ENCODE measurements around the gene TLE1.

The TLE1 gene

DNA sequence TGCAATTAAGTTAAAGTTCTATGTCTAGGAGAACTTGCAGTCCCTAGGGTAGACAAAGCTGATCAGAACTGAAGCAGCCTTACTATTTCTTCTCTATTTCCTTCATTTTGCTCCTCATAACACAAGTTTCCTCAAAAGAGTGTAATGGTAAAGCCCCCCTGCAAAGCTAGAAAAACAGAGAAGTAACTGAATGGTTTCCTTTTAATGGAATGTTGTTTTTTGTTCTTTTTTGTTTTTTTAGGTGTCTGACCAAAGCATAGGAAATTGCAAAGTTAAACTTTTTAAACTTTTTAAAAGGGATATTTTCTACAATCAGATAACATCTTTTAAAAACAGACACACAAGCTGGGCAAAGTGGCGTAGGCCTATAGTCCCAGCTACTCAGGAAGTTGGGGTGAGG, 145.7 kb downstream of the TLE1 start:
- H3K4me3 ChIP-seq = no peak overlapping the region
- no peaks in the 10 kb centered on the region for H3K36me3 ChIP-seq (ENCODE audit: insufficient read depth, low read length)
- DNase-seq (ENCODE audit: low read depth, low spot score) = no peak
- no peaks in the 10 kb centered on the region for H3K9me3 ChIP-seq (ENCODE audit: low read depth, low read length)
- TF ChIP-seq FOXP2 (optimal IDR thresholded peaks at IDR 0.05; ENCODE audit: control extremely low read depth, extremely low read length, insufficient read depth) (no peak), EZH2 (IDR thresholded peaks at IDR 0.05) (no peak), POLR2AphosphoS5 (IDR thresholded peaks at IDR 0.05; ENCODE audit: borderline replicate concordance, low read depth, low read length) (no peak)
- no peak overlapping the region for H3K9ac ChIP-seq (ENCODE audit: insufficient read length)
- H3K27ac ChIP-seq = no peak overlapping the region

DNA sequence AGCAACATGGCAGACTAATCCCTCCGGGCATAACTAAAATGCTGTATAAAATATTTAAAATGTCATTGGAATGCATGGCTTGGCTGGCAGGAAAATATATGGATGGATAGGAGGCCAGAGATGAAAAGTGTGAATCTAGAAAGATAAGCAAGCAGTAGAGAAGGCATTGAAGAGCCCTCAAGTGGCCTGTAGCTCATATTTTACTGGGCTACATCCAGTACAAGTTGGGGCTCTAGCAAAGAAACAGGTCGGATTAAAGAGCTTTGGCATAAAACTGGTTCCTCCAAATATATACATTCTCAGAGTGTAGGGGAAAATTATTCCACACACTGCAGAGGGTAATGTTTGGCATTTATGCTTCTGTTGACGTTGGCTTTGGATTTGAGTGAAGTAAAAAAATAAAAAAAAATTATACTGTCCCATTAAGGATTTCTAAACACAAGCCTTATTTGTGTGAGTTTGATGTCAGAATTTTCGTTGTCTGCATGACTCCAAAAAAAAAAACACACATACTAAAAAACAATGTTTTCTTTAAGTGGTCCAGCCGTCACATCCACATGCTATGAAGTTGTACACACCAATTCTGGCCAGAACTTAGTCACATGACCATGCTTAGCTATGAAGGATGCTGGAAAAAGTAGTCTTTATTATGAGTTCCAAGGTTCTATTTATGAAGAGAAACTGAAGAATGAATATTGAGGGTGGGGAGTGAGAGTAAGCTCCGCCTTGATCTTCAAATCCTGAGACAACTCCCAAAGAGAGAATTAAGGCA, 147.0 kb downstream of the TLE1 start:
- Histone ChIP-seq H3K9me3 (ENCODE audit: low read depth, low read length) (no peaks in the 10 kb centered on the region), H3K27ac (no peak overlapping the region), H3K4me3 (no peak overlapping the region), H3K36me3 (ENCODE audit: insufficient read depth, low read length) (no peaks in the 10 kb centered on the region), H3K9ac (ENCODE audit: insufficient read length) (no peak overlapping the region)
- DNase-seq (ENCODE audit: low read depth, low spot score) = no peak
- TF ChIP-seq POLR2AphosphoS5 (IDR thresholded peaks at IDR 0.05; ENCODE audit: borderline replicate concordance, low read depth, low read length) (no peak), FOXP2 (optimal IDR thresholded peaks at IDR 0.05; ENCODE audit: control extremely low read depth, extremely low read length, insufficient read depth) (no peak), EZH2 (IDR thresholded peaks at IDR 0.05) (no peak)

DNA sequence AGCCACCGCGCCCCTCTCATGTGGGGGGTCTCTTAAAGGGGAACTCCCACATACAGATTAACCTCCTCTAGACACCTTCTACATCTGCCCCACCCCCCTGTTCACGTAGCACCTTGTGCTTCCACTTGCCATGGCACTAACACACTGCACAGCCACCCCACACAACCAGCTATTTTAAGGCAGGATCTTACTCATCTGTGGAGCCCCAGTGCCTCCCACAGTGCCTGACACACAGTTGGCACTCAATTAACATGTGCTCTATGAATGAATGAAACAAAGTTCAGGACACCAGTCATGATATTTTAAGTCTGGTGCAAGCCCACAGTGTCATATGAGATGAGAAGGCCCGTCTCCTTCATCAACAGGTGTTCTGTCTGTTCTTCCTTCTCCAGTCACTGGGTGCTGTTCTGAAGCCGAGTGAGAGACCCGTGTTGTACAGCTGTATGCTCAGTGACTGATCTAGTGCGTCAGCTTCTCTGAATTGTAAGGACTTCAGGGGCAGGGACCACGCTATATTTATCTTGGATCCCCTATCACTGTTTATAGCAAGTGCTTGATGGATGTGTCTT, 149.1 kb downstream of the TLE1 start:
- H3K27ac ChIP-seq = no peak overlapping the region
- no peaks in the 10 kb centered on the region for H3K36me3 ChIP-seq (ENCODE audit: insufficient read depth, low read length)
- no peak overlapping the region for H3K9ac ChIP-seq (ENCODE audit: insufficient read length)
- no peaks in the 10 kb centered on the region for H3K9me3 ChIP-seq (ENCODE audit: low read depth, low read length)
- DNase-seq (ENCODE audit: low read depth, low spot score) = no peak
- H3K4me3 ChIP-seq = no peak overlapping the region
- TF ChIP-seq FOXP2 (optimal IDR thresholded peaks at IDR 0.05; ENCODE audit: control extremely low read depth, extremely low read length, insufficient read depth) (no peak), POLR2AphosphoS5 (IDR thresholded peaks at IDR 0.05; ENCODE audit: borderline replicate concordance, low read depth, low read length) (no peak), EZH2 (IDR thresholded peaks at IDR 0.05) (no peak)

DNA sequence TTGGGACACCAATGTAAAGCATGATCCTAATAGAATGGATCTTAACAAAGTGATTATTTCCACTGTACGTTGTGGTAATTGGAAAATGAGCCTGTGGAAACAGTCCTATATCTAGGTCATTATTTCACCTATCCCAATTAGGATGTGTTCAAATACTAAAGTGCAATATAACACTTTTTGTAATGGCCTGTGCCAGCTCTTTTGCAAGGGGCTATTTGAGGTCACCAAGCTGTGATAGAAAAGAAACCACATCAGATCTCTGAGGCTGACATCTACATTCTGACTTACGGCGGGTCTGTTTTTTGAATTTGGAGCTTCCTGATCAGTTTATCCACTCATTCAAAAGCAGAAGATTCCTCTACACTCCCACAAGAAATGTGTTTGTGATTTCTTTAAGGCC, 150.0 kb downstream of the TLE1 start:
- no peaks in the 10 kb centered on the region for H3K36me3 ChIP-seq (ENCODE audit: insufficient read depth, low read length)
- no peak overlapping the region for H3K27ac ChIP-seq
- H3K9ac ChIP-seq (ENCODE audit: insufficient read length) = no peak overlapping the region
- no peak overlapping the region for H3K4me3 ChIP-seq
- DNase-seq (ENCODE audit: low read depth, low spot score) = no peak
- TF ChIP-seq EZH2 (IDR thresholded peaks at IDR 0.05) (no peak), FOXP2 (optimal IDR thresholded peaks at IDR 0.05; ENCODE audit: control extremely low read depth, extremely low read length, insufficient read depth) (no peak), POLR2AphosphoS5 (IDR thresholded peaks at IDR 0.05; ENCODE audit: borderline replicate concordance, low read depth, low read length) (no peak)
- H3K9me3 ChIP-seq (ENCODE audit: low read depth, low read length) = no peaks in the 10 kb centered on the region

DNA sequence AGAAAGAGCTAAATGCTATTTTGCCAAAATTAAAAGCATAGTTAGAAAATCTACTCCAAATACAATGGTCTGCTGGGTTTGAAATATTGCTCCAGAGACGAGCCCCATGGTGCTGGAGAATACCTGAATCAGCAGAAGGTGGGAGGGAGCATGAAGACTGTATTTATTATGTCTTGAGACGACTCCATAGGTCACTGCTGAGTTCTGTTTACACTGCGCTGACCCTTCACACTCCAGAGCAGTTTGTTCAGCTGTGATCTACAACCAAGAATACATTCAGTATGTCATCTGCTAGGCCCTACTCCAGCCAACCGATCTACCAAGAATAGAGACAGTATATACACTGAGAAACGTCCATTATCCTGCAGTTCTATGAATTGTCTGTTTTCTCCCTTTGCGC, 150.5 kb downstream of the TLE1 start:
- Histone ChIP-seq H3K27ac (no peak overlapping the region), H3K9me3 (ENCODE audit: low read depth, low read length) (no peaks in the 10 kb centered on the region), H3K9ac (ENCODE audit: insufficient read length) (no peak overlapping the region), H3K36me3 (ENCODE audit: insufficient read depth, low read length) (no peaks in the 10 kb centered on the region), H3K4me3 (no peak overlapping the region)
- no peak for DNase-seq (ENCODE audit: low read depth, low spot score)
- TF ChIP-seq FOXP2 (optimal IDR thresholded peaks at IDR 0.05; ENCODE audit: control extremely low read depth, extremely low read length, insufficient read depth) (no peak), EZH2 (IDR thresholded peaks at IDR 0.05) (no peak), POLR2AphosphoS5 (IDR thresholded peaks at IDR 0.05; ENCODE audit: borderline replicate concordance, low read depth, low read length) (no peak)

DNA sequence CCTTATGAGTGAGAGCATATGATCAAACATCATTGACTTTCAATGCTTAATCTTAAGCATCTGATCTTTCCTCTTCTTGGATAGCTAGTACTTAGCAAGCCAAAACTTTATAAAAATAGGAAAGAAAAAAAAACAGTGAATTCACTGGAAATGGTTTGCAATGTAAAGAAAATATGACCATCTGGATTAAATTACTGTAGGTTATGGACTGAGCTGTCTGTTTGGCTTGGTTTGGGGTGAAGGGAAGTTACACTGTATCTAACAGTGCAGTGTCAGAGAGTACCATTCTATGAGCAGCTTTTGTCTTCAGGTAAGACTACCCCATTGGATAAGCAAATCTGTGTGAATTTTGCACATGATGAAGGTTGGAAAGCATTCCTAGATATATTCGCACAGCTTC, 151.4 kb downstream of the TLE1 start:
- H3K36me3 ChIP-seq (ENCODE audit: insufficient read depth, low read length) = no peaks in the 10 kb centered on the region
- TF ChIP-seq EZH2 (IDR thresholded peaks at IDR 0.05) = no peak
- no peak for TF ChIP-seq FOXP2 (optimal IDR thresholded peaks at IDR 0.05; ENCODE audit: control extremely low read depth, extremely low read length, insufficient read depth)
- TF ChIP-seq POLR2AphosphoS5 (IDR thresholded peaks at IDR 0.05; ENCODE audit: borderline replicate concordance, low read depth, low read length) = no peak
- no peaks in the 10 kb centered on the region for H3K9me3 ChIP-seq (ENCODE audit: low read depth, low read length)
- no peak overlapping the region for H3K27ac ChIP-seq
- no peak overlapping the region for H3K9ac ChIP-seq (ENCODE audit: insufficient read length)
- H3K4me3 ChIP-seq = no peak overlapping the region
- no peak for DNase-seq (ENCODE audit: low read depth, low spot score)

DNA sequence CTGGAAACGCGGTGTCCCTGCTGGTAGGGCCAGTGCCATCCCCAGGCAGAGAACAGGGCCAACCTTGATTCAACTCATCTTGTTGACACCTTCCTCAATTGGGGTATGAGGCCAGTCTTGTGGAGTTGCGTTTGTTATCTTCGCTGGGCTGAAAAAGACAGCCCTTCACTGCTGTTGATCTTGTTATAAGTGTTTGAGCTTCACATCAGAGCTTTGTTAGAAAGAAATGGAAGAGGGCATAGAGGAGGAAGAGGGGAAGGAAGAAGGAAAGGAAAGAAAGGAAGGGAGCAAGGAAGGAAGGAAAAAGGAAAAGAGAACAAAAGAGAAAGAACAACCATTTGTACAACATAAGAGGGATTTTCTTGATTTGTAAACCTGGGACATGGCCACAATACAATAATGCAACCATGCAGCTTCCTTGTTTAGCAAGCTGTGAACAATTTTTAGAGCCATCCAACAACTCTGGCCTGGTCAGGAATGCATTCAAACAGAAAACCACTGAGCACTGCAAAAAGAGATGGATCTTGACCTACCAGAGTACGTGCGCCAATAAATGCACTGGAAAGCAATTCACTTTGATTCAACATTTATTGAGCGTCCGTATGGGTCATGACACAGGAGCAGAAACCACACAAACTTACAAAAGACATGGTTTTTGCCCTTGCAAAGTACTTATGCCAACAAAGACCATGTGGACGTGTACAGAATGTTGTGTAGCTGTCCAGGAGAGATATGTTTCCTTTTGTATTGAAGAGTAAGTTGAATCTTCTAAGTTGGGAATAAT, 152.9 kb downstream of the TLE1 start:
- Histone ChIP-seq H3K9me3 (ENCODE audit: low read depth, low read length) (no peaks in the 10 kb centered on the region), H3K36me3 (ENCODE audit: insufficient read depth, low read length) (no peaks in the 10 kb centered on the region), H3K27ac (no peak overlapping the region), H3K4me3 (no peak overlapping the region), H3K9ac (ENCODE audit: insufficient read length) (no peak overlapping the region)
- TF ChIP-seq POLR2AphosphoS5 (IDR thresholded peaks at IDR 0.05; ENCODE audit: borderline replicate concordance, low read depth, low read length) (no peak), EZH2 (IDR thresholded peaks at IDR 0.05) (no peak), FOXP2 (optimal IDR thresholded peaks at IDR 0.05; ENCODE audit: control extremely low read depth, extremely low read length, insufficient read depth) (no peak)
- no peak for DNase-seq (ENCODE audit: low read depth, low spot score)

DNA sequence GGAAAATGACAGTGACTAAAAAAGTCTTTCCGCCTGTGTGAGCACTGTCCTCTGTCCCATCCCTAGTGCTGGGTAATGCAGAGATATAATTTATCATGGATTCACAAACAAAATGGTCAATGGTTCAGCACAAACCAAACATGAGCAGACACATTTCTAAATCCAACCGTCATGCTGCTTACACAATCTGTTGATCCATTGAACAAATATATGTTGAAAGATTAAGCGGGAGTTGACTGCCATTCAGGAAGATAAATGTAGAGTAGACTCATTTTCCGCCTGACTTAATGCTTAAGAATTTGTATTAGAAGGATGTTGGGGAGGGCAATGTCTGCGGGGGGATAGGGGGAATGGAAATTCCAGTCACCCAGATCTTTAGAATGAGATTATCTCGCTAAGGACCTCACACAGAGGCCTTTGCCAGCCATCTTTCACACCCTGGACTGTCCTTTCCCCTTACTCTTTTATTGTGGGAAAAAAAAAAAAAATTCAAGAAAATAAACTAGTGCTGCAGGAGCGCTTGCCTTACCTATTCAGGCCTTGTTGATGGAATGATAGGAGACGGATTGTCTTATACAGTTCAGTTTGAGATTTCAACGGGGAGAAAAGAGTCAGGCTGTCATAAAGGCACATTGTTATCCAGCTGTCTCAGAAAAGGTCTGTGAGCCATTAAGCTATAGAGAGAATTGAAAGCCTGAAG, 153.7 kb downstream of the TLE1 start:
- H3K9me3 ChIP-seq (ENCODE audit: low read depth, low read length) = no peaks in the 10 kb centered on the region
- TF ChIP-seq FOXP2 (optimal IDR thresholded peaks at IDR 0.05; ENCODE audit: control extremely low read depth, extremely low read length, insufficient read depth) = no peak
- no peak for TF ChIP-seq EZH2 (IDR thresholded peaks at IDR 0.05)
- TF ChIP-seq POLR2AphosphoS5 (IDR thresholded peaks at IDR 0.05; ENCODE audit: borderline replicate concordance, low read depth, low read length) = no peak
- H3K9ac ChIP-seq (ENCODE audit: insufficient read length) = no peak overlapping the region
- no peak overlapping the region for H3K27ac ChIP-seq
- DNase-seq (ENCODE audit: low read depth, low spot score) = no peak
- H3K36me3 ChIP-seq (ENCODE audit: insufficient read depth, low read length) = no peaks in the 10 kb centered on the region
- H3K4me3 ChIP-seq = no peak overlapping the region
